HS-5 (cell line): ENCODE results near the gene HMCN1.
"Not testable (repeated sequence)": the region's sequence is repeated elsewhere in the genome, so short reads cannot be mapped to it uniquely, and the experiment has no call there.

Experiments used
- DNase-seq: peaks from one replicate; pipeline ENCODE4 v3.0.0-alpha.2; 2012; ENCODE audit warnings: low read depth

Gene HMCN1

DNA sequence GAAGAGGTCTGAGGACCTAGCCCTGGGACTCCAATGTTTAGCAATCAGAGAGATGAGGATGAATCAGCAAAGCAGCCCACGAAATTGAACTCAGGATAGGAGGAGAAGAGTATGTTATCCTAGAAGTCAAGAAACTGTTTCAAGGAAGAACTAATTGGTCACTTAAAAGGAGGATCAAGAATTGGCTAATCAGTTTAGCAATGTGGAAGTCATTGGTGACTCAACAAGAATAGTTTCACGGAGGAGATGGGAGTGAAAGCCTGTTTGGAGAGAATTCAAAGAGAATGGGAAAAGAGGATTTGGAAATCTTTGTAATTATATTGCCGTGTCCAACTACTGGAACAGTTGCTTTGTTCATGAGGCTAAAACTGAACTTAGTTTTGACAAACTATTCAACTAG, 7.4 kb downstream of the HMCN1 start:
- no peak for DNase-seq

DNA sequence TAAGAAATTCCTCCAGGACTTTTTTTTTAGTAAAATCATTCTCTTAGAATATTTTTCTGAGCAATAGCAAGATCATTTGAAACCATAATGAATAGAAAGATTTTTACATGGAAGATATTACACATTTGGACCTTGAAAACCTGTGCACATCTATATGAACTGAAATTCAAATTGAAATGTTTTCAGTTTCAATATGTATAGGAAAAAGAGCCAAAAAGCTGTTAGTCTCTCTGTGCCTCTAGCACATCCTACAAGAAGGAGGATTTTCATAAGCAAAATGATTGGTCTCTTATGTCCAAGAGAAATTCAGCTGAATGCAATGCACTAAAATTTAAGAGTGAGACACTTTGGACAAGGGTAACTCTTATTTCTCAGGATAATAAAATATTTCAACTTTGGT, 8.2 kb downstream of the HMCN1 start:
- no peak for DNase-seq

DNA sequence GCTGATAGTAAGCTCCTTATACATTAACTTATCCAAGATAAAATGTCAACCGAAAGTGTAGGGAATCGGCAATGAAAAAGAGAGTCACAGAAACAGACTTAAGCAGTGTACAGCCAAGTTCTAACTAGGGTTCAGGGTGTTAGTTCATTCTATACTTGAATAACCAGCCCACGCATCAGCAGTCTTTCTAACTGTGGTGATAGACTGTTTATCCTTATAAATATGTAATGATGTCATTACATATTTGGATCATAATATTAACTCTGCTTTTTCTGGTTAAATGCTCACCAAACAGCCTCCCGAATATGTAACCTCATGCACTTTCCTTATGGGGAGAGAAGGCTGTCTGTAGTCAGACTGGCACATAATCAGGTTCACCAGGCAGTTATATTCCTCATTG, 11.0 kb downstream of the HMCN1 start:
- DNase-seq = no peak

DNA sequence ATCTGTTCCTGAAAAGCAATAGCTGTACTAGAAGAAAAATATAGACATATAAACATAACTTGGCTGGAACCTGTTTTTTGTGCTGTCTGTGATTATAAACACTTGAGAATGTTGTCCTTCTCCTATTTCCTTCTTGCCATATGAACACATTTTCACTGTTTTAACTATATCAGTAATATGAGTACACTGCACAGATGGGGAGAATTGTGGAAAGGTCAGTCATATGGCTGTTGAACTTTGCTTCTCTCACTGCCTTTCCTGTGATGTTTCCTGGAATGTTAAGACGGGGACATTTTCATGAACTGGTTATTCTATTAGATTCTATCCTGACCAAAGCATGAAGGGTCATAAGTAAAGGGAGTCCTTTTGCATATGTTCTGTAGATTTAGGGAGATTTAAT, 24.9 kb downstream of the HMCN1 start:
- DNase-seq = no peak

DNA sequence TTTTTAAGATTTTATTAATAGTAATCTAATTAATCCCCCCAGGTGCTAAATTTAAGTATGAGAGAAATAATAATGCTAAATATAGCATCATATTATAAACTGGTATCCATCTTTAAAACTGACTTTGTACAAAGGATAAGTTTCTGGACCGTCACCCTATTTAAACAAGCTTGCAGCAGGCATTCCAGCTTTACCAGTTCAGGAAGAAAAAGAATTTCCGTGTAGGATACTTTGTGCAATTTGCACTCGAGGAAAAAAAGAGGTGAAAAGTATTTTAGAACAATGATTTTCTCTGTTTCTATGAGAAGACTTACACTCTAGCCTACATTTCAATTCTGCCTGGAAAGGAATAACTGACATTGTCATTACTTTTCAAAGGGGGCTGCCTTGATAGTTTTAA, 27.6 kb downstream of the HMCN1 start:
- no peak for DNase-seq

DNA sequence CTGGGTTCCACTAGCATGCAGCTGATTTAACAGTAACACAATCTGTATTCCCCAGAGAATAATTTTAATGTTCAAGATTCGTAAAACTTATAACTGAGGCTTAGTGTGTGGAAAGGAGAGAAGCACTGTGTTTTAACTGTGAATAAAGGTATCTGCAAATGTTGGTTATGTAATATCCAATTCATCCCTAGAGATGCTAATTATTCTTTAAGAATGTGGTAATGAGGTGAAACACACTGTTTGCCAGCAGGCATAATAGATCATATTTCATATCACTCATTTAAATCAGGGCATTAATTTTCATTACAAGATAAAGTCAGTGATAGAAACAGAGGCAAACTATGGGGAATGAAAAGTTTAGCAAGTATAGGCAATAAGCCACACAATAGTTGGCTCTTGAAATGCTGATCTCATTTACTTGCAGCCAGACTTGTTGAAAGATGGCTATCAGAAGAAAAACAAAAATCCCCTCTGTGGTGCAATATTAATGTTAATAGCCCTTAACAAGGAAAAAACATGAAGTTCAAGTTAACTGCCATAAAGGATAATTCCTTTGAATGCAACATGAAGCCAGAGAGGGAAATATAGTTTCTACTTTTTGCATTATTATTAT, 33.4 kb downstream of the HMCN1 start:
- DNase-seq = no peak

DNA sequence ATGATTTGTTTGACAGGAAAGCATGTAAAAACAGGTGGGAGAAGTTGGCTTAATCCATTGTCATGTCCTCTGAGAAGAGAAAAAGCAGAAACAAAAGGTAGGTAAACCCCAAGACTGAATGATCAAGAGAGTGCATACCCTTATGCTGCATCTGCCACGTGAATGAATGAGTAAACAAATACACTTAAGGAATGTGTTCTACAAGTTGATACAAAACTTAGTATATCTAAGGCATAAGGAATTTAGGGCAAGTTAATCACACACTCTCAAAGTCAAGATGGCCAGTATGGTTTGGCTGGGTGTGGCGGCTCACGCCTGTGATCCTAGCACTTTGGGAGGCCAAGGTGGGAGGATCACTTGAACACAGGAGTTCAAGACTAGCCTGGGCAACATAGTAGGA, 34.2 kb downstream of the HMCN1 start:
- no peak for DNase-seq

DNA sequence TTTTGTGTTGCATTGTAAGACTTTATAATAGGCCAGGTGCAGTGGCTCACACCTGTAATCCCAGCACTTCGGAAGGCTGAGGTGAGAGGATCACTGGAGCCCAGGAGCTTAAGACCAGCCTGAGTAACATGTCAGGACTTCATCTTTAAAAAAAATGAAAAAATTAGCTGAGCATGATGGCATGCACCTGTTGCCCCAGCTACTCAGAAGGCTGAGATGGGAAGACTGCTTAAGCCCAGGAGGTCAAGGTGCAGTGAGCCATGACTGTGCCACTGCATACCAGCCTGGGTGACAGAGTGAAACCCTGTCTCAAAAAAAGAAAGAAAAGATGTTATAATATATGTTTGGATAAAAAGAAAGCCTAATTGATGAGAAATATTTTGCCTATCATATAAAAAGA, 34.9 kb downstream of the HMCN1 start:
- DNase-seq = no peak

DNA sequence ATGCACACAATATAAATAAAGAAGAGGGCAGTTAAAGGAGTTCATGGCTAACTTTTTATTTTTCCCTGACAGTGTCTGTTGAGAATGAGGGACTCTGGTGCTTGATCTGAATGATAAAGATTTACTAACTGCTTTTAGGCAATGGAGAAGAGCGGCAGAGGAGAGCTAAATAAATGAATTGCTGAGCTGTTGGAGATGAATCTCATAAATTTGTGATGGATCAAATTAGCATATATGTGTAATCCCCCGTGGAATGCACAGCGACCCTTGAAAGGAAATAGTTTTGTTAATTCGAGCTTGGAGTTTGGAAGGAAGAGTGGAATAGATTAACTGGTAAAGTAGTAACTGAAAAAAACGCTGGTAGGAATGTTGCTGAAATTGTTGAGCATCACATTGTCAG, 40.2 kb downstream of the HMCN1 start:
- DNase-seq = no peak

DNA sequence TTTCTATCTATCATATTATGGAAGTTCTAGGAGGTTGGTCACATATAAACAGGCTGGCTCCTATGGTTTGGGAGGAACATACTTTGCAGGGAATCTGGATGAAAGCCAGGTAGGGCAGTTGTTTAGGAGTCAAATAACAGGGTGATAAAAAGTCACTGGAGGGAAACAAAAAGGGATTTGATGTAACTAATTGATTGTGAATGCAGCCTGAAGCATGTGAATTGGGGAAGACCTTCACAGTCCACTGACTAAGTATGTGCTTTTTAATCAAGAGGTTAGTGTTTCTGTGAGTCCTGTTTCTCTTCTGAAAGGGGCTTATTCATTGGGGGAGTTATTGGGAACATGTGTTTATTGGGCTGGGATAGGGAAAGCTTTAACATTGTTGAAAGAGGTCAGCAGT, 41.3 kb downstream of the HMCN1 start:
- no peak for DNase-seq

DNA sequence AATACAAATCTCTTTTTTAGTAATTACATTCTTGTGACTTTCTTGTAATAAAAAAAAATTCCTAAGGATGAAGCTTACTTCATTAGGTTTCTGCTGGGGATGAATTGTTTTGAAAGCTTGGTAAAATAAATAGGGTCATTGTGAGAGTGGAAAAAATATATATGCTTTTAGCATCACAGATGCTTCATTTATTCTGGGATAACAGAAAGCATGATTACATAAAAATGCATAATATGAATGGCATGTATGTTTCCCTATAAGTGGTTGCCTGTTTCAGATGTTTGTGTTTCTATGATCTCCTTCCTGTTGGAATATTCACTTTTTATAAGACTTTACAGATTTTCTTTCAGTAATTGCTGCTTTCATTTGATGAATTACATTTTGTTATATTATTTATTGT, 42.3 kb downstream of the HMCN1 start:
- no peak for DNase-seq

DNA sequence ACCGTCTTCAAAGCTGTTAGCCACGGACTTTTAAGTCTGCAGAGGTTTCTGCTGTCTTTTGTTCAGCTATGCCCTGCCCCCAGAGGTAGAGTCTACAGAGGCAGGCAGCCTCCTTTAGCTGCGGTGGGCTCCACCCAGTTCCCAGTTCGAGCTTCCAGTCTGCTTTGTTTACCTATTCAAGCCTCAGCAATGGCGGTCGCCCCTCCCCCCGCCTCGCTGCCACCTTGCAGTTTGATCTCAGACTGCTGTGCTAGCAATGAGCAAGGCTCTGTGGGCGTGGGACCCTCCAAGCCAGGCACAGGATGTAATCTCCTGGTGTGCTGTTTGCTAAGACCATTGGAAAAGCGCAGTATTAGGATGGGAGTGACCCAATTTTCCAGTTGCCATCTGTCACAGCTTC, 49.7 kb downstream of the HMCN1 start:
- DNase-seq = not testable (repeated sequence)

DNA sequence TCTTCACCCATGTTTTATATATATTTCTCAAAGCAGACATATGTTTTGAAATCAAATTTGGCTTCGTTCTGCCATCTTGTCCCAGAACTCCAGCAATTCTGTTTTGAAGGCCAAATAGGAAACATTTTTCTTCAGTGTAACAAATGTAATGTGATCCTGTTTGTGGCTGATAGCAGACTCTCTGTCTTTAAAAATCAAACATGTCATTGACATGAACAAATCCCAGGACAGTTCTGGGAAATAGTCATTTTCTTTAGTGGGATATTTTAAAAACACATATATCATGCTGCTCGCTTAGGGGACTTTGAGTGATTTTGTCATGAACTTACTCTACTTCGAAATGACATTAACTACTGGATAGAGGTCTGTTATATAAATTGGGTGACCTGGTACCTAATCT, 51.4 kb downstream of the HMCN1 start:
- DNase-seq = no peak

DNA sequence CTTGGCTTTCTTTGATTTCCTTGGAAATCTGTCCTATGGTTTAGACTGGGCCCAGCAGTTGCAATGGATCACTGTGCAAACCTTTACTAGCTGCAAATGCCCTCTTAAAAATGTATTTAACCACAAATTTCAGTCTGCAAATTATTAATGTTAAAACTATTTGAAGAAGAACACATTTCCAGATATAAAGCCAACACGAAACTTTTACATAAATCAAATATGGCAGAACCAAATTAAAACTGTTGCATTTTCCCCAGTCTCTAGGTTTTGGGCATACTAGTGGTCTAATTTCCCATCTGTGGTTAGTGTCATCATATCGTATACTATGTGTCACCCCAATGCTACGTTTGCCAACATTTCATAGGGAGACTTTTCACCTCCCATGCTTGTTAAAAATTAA, 52.3 kb downstream of the HMCN1 start:
- no peak for DNase-seq

DNA sequence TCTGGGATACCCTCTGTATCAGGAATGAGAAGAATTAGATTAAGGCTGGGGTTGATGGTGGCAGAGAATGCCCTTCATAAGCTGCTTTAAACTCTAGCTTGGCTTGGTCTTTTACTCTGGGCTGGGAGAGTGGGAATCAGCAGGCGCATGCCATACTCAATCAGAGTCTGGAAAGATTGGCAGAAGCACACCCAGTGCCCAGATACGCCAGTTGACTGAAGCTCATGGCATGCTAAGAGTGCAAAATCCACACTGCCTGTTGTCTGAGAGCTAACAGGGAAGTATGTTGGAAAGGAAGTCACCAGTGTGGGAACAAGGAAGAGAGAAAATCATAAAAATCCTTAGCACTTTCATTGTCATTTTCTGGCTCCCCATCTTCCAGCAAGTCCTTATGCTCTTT, 53.0 kb downstream of the HMCN1 start:
- no peak for DNase-seq

DNA sequence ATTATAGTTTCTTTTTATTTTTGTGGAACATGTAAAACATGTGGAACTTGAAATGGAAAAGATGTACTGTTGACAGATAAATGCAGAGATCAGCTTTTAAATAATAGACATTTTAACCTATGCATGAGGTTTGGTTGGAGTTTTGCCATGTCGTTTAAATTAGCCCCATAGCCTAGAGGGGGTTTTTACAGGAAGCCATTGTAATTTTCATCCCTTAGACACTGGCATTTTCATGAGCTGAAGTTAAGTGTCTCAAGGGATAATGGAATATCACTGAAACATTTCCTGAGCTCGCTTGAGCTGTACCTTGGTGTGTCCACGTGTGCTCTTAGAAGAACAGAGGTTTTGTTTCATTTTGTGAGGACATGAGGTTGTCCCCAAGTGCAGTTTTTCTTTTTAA, 54.2 kb downstream of the HMCN1 start:
- DNase-seq = no peak

DNA sequence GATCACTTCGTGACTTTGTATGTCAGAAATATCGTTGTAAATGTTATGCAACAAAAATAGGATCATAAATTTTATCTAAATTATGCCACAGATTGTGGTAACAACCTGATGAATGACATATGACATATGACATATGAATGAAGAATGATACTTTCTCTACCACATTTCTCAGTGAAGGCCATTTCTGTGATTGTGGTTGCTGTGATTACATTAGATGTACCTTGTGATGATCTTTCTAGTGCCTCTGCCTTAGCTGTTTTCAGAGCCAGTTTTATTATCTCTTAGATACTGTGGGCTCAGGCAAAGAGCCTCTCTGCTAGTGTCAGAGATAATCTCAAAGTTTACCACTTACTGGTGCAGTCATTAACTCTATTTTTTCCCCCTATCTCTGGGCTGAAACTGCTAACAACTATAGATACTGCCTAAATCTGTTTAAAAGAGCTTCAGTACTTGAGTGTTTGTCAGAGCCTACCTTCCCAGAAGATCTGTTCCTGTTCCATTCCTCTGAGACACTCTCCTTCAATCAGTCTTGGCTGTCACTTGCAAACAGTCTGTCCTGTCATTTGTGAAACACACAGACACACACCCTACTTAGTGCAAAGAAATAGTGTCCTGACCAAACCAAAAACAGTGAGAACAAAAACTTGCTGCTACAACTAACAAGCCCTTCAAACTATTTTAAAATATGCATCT, 55.5 kb downstream of the HMCN1 start:
- no peak for DNase-seq

DNA sequence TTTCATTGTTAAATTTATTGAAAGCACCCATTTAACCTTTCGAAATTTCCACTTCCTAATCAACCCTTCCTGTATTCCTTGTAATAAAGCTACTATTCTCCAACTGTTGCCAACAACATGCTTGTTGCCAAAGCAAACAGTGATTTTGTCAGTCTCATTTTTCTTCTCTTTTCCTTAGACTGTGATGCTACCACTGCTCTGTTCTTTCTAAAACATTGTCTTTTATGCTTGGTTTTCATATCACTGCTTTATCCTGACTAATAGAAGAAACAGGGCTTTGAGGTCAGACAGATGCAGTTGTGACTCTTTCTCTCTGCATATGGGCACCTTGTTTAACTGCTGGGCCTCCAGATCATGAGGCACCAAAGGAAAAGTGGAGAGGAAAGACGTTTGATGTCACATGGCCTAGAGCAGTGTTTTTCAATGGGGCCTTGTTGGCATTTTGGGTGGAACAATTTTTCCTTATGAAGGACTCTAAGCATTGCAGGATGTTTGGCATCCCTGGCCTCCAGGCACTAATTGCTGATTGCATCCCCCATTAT, 56.1 kb downstream of the HMCN1 start:
- DNase-seq = no peak

DNA sequence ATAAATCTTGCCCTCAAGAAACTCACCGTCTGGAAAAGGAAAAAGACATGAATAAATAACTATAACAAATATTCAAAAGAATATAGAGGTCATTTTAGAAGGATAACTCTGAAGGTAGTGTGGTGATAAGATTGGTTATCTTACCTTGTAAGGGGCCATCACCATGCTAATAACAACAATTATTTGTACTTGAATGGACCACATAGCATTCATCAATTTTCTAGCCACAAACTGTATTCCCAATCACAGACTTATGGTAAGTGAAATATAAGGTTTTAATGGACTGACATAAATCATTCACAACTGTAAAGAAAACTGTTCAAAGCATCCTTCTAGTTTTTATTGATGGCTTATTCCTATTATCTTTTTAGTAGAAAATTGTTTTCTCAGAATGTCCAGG, 57.8 kb downstream of the HMCN1 start:
- no peak for DNase-seq

DNA sequence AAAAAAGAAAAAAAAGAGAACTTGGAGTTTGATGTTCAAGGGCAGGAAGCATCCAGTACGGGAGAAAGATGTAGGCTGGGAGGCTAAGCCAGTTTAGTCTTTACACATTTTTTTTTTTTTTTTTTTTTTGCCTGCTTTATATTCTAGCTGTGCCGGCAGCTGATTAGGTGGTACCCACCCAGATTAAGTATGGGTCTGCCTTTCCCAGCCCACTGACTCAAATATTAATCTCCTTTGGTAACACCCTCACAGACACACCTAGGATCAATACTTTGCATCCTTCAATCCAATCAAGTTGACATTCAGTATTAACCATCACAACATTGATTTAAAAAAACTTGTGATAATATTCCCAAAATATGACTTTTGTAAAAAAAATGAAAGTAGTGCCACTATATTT, 60.3 kb downstream of the HMCN1 start:
- DNase-seq = not testable (repeated sequence)

DNA sequence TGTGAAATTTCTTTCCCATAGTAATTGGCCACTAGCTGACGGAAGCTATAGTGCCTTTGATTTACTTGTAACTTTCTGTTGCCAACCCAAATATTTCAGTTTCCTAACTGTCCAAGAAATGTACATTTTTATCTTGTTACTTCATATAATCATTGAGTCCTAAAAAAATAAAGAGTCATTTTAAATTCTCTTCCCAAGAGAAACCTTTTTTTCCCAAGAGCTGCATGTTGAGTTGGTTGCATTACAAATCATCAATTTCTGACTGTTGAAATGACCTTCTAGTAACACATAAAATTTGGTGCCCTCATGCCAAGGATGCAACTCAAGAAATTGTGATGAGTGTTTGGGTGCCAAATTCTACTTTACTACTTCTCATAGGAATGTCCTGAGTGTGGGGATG, 61.0 kb downstream of the HMCN1 start:
- DNase-seq = no peak

DNA sequence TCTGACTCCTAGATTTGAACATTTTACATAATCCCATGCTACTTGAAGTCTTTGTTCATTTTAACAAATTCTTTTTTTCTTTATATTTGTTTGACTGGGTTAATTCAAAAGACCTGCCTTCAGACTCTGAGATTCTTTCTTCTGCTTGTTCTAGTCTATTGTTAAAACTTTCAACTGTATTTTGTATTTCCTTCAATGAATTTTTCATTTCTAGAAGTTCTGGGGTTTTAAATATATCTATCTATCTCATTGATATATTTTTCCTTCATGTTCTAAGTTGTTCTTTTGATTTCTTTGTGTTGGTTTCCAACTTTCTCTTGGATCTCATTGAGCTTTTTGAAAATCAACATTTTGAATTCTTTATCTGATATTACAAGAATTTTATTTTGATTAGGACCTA, 64.3 kb downstream of the HMCN1 start:
- DNase-seq = no peak

DNA sequence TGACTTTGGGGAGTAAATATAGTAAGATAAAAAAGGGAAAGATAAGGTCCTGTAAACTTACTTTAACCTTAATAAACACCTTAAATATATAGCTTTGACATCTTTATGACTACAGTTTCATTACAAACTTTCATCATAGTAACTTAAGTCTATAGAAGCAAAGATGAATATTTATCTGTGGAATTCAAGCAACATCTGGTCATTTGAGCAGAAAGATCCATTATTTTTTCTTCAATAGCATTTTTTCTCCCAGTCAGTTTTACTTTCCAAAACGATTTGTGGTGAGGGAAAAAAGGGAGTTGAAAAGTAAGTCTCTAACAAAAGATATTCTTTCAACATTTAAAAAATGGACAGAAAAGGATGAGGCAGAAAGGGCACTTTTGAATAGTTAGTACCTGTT, 69.0 kb downstream of the HMCN1 start:
- no peak for DNase-seq

DNA sequence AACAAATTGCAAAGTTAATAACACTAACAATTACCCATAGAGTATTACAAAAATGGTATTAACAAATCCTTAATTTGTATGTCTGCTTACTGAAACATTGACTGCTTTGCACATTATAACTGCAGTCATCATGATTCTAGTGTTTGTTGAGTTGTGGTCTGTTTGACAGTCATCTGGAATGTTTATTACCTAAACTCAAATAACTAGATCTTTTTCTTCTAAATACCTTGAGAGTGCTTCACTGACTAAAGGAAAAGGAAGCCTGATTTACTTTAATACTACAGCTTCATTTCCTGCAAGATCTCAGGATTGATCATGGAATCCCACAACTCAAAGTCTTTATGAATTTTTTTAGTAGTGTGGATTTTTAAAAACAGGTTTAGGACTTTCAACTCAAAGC, 70.0 kb downstream of the HMCN1 start:
- no peak for DNase-seq
